Mesothelial cell of epicardium (in vitro differentiated cells): ENCODE results near the gene CAMK1. TPM values are rescaled to one million over a fixed set of nuclear protein-coding genes. Genes with fewer than 3 reads are reported as not detected.

Source experiments
- DNase-seq, 2 experiments: peaks; one replicate each; pipeline ENCODE4 v3.0.0; 2021; ENCODE audit warnings: low spot score in 2 of 2; ENCODE audit not compliant: unreplicated experiment in 2 of 2
- H3K27ac Mint-ChIP-seq: 2 replicates; pipeline ENCODE4 v1.8.0; 2021; ENCODE audit warnings: mixed read lengths
- H3K27me3 Mint-ChIP-seq: 2 replicates; pipeline ENCODE4 v1.8.0; 2021; ENCODE audit warnings: low read depth, mixed read lengths
- H3K36me3 Mint-ChIP-seq: 2 replicates; pipeline ENCODE4 v1.8.0; 2021; ENCODE audit warnings: mixed read lengths
- H3K4me1 Mint-ChIP-seq: 2 replicates; pipeline ENCODE4 v1.8.0; 2021; ENCODE audit warnings: mixed read lengths
- H3K4me3 Mint-ChIP-seq: 2 replicates; pipeline ENCODE4 v1.8.0; 2021; ENCODE audit warnings: mild to moderate bottlenecking, moderate library complexity, mixed read lengths
- H3K9me3 Mint-ChIP-seq: 2 replicates; pipeline ENCODE4 v1.8.0; 2021; ENCODE audit warnings: mixed read lengths
- CTCF ChIP-seq: fragments of 200-600 bp; sonication (generic); IDR thresholded peaks from one replicate; pipeline ENCODE4 v1.5.0; 2021; ENCODE audit warnings: antibody characterized with exemption; ENCODE audit not compliant: unreplicated experiment
- total RNA-seq: library from RNA; stranded (reverse); gene quantifications from 3 replicates; pipeline ENCODE4 v1.2.1, GENCODE V29; 2021

CAMK1 gene
- total RNA-seq, 1 donor from 2014 or later = 9.7 TPM

DNA sequence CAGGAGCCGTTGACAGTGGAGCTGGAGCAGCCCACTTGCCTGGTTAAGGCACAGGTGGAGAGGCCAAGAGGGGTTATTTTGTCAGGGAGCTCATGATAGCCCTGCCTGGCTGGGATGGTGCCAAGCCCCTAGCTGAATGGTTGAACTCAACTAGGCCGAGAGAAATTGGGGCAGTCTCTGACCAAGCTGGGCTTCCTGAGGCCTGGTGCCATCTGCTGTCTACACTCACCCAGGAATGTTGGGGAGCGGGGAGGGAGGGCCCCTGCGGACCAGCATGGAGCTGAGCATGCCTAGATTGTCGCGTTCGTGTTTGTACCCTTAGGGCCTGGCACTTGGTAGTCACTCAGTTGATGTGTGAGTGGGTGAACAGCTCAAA, 37.0 kb downstream of the CAMK1 start:
- TF ChIP-seq CTCF = no peak
- peaks cover 23% of the 10 kb centered on the region for H3K4me1 Mint-ChIP-seq
- peak overlapping the region; percentile 94 for H3K4me3 Mint-ChIP-seq
- H3K27me3 Mint-ChIP-seq = no peaks in the 10 kb centered on the region
- peak overlapping the region; percentile 86 for H3K27ac Mint-ChIP-seq
- H3K9me3 Mint-ChIP-seq = no peaks in the 10 kb centered on the region
- H3K36me3 Mint-ChIP-seq = peaks cover 17% of the 10 kb centered on the region
- no peak for DNase-seq

- H3K9me3 Mint-ChIP-seq = no peaks in the 10 kb centered on the region
- H3K27me3 Mint-ChIP-seq = peaks cover 5% of the 10 kb centered on the region
- H3K27ac Mint-ChIP-seq = peak overlapping the region; percentile 86
- peak overlapping the region; percentile 94 for H3K4me3 Mint-ChIP-seq
- peaks cover 17% of the 10 kb centered on the region for H3K36me3 Mint-ChIP-seq
- DNase-seq = peak in 1 of 2 experiments; percentile 53
- H3K4me1 Mint-ChIP-seq = peaks cover 27% of the 10 kb centered on the region
- no peak for TF ChIP-seq CTCF
Measured at GRCh38 chr3:9732080-9732739, 37.5 kb downstream of the CAMK1 start.

DNA sequence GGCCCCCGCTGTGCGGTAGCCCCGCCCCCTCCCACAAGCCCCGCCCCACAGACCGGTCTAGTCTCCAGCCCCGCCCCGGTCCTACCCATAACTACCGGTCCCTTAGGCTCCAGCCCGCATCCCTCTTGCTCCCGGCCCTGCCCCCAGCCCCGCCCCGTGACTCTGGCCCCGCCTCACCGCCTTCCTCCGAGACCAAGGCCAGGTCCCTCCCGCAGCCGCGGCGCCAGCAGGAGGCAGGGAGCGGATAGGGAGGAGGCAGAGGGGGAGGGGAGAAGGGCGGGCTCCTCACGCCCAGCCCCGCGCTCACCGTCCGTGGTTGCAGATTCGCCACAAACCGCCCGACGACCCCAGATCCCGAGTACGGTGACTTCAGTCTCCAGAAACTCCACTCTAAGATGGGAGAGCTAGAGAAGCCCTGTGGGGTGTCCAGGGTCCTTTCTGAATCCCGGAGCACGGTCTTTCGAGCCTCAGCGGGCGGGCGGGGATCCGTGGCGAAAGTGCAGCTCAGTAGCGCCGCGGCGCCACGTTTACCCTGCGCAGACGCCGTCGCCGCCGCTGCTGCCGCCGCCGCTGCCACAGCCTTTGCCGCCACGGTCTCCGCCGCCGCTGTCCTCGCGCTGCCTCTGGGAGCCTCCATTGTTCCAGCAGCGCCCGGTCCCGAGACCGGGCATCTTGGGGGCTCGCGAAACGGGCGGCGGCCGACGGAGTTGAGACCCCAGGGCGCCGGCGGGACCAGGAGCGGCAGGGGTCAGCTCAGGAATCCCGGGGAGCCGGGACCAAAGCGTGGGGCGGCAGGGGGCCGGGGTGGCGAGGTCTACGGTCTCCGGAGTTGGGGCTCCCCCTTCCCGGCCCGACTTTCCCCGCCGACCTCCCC, 38.3 kb downstream of the CAMK1 start, which contains the start of gene BRPF1:
Gene BRPF1 (plus strand): TSS at position 530 of the 874 bp plus-strand sequence. CDS start 2,406 bp downstream, outside the sequence.
- Mint-ChIP-seq H3K36me3 (peaks cover 13% of the 10 kb centered on the region), H3K4me1 (peaks cover 27% of the 10 kb centered on the region), H3K27me3 (peaks cover 9% of the 10 kb centered on the region), H3K4me3 (peak within 1 kb of the TSS; percentile 94), H3K9me3 (no peaks in the 10 kb centered on the region), H3K27ac (peak within 1 kb of the TSS; percentile 98)
- no peak for TF ChIP-seq CTCF
- peak; percentile 98 to 100 for DNase-seq

GRCh38 chr3:9730657-9731205, 39.0 kb downstream of the CAMK1 start:
- DNase-seq = no peak
- H3K4me3 Mint-ChIP-seq = peak overlapping the region; percentile 94
- peaks cover 13% of the 10 kb centered on the region for H3K27me3 Mint-ChIP-seq
- H3K9me3 Mint-ChIP-seq = no peaks in the 10 kb centered on the region
- H3K27ac Mint-ChIP-seq = peak overlapping the region; percentile 81
- no peak for TF ChIP-seq CTCF
- H3K4me1 Mint-ChIP-seq = peaks cover 27% of the 10 kb centered on the region
- H3K36me3 Mint-ChIP-seq = peaks cover 10% of the 10 kb centered on the region

DNA sequence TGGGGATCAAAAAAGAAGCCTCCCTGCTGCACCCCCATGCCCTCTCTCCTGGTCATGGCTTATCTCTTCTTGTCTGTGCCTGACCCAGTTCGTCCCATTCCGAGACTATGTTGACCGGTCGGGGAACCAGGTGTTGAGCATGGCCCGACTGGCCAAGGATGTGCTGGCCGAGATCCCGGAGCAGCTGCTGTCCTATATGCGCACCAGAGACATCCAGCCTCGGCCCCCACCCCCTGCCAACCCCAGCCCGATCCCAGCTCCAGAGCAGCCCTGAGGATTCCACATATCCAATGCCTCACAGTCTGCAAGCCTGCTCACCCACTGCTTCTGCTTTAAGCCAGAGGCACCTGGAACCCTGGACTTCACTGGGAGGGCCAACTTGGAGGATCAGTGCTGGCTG, 40.3 kb downstream of the CAMK1 start:
- no peak for TF ChIP-seq CTCF
- peaks cover 14% of the 10 kb centered on the region for H3K27me3 Mint-ChIP-seq
- H3K4me1 Mint-ChIP-seq = peaks cover 27% of the 10 kb centered on the region
- DNase-seq = no peak
- H3K4me3 Mint-ChIP-seq = no peak overlapping the region
- no peak overlapping the region for H3K27ac Mint-ChIP-seq
- no peaks in the 10 kb centered on the region for H3K9me3 Mint-ChIP-seq
- H3K36me3 Mint-ChIP-seq = no peaks in the 10 kb centered on the region
